ENCODE data around the gene ALG14. TPM values are rescaled to one million over a fixed set of nuclear protein-coding genes. Genes with fewer than 3 reads are reported as not detected.

The ALG14 gene
- total RNA-seq, 1 experiment from 2014 or later = 5.7 TPM

DNA sequence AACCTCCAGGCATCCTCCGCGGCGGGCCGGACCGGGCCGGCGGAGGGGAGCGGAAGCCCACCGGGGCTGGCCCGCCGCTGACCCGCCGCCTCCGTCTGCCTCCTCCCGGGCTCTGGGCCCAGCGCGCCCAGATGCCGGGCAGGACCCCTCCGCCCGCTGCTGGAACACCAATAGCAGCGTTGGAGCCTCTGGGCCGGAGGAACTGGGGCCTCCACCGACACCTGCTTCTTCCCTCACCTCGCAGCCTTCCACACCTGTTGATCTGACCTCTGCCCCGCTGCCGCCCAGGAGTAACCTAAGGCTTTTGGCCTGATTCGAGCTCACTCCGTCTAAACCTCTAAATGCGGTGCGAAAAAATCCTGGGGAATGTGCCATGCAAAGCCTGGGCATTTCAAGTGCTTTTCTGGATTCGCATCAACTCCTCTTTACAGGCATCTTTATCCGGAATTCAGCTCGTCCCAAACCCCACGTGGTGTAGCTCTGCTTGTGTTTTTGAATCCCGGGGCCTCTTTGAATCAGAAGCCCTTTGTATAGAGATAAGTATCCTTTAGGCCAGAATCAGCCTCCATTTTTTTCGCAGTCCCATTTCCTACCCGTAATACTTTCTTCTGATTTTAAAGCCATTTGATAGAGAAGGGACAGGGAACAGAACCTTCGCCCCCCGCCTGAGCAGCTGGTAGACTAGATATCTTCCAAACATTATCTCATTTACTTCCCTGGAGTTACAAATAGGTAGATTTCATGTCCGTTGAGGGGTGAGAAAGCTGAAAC lies 145.2 kb downstream of the ALG14 start:
- Histone ChIP-seq H3K9me3 (ENCODE audit: control insufficient read depth in 1 of 2, insufficient read depth in 1 of 2, low read depth in 1 of 2, low read length in 2 of 2) (no peaks in the 10 kb centered on the region), H3K27me3 (ENCODE audit: insufficient read depth, low read length) (no peaks in the 10 kb centered on the region), H3K4me3 (replicated peaks in 1 of 2; ENCODE audit: low read depth in 1 of 2, low read length in 2 of 2) (peak overlapping the region; percentile 34 to 86), H3K4me2 (ENCODE audit: low read length) (peak overlapping the region; percentile 95), H2AFZ (ENCODE audit: low read depth, low read length, poor library complexity, severe bottlenecking) (peak overlapping the region; percentile 56), H3K4me1 (ENCODE audit: control insufficient read depth in 1 of 2, insufficient read depth in 2 of 2, low read length in 2 of 2) (peaks cover 11 to 34% of the 10 kb centered on the region in 2 experiments; a peak in 3 of 4 replicates), H3K9me2 (ENCODE audit: insufficient read depth) (no peaks in the 10 kb centered on the region), H3K27ac (ENCODE audit: low read depth, low read length) (peak overlapping the region; percentile 62; the same call in 1 of the 2 replicates), H4K20me1 (ENCODE audit: insufficient read depth) (peaks cover 5% of the 10 kb centered on the region; the same call in 1 of the 2 replicates), H3K79me2 (ENCODE audit: insufficient read depth, low read length) (peaks cover 41% of the 10 kb centered on the region), H3K9ac (ENCODE audit: low read length) (peak overlapping the region; percentile 85), H3K36me3 (ENCODE audit: control insufficient read depth in 1 of 2, insufficient read depth in 2 of 2, low read length in 2 of 2) (0 out of 4 replicates have a peak, but pooled peaks cover 0 to 5% of the 10 kb centered on the region in 2 experiments)
- ChIA-PET POLR2A (interaction anchor here (0.9 to 1.0 kb wide), 2 partner anchors 65 to 114 kb away, joined by 3 to 4 read pairs; no protein-coding TSS in a partner anchor), CTCF (interaction anchor here (0.6 to 2.5 kb wide), 3 partner anchors 16 to 116 kb away, joined by 3 to 11 read pairs (median 3); no protein-coding TSS in a partner anchor), RAD21 (ENCODE audit: low non-redundant PET in 1 of 2, low total read pairs in 2 of 2, uncharacterized antibody in 2 of 2, unreplicated experiment in 2 of 2) (interaction anchor here in 1 of 2 experiments (0.6 to 0.7 kb wide), 3 partner anchors 73 to 145 kb away, joined by 3 to 4 read pairs (median 4); partner anchors contain the start of gene ALG14)
- no peak for TF ChIP-seq EZH2phosphoT487 (IDR thresholded peaks at IDR 0.05; ENCODE audit: borderline replicate concordance)
- no peak for TF ChIP-seq CEBPB (IDR thresholded peaks at IDR 0.05; ENCODE audit: low read depth)
- no peak for TF ChIP-seq SP1 (IDR thresholded peaks at IDR 0.05; ENCODE audit: low read depth)
- no peak for TF ChIP-seq ELF1 (IDR thresholded peaks at IDR 0.05; ENCODE audit: borderline replicate concordance, low read depth)
- no peak for TF ChIP-seq ZNF274 (IDR thresholded peaks at IDR 0.05; ENCODE audit: low read depth, low read length)
- TF ChIP-seq, protein P1, sequence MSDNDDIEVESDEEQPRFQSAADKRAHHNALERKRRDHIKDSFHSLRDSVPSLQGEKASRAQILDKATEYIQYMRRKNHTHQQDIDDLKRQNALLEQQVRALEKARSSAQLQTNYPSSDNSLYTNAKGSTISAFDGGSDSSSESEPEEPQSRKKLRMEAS (IDR thresholded peaks at IDR 0.05) = no peak
- TF ChIP-seq POLR2A (IDR thresholded peaks at IDR 0.05; ENCODE audit: borderline replicate concordance, extremely low read depth, insufficient read depth, insufficient read length) = no peak
- no peak for TF ChIP-seq JUND (IDR thresholded peaks at IDR 0.05)
- no peak for TF ChIP-seq RAD21 (IDR thresholded peaks at IDR 0.05; ENCODE audit: low read depth)
- no peak for TF ChIP-seq SIN3A (IDR thresholded peaks at IDR 0.05; ENCODE audit: low read depth)
- TF ChIP-seq SRF (IDR thresholded peaks at IDR 0.05; ENCODE audit: low read depth) = no peak
- TF ChIP-seq, protein P2, sequence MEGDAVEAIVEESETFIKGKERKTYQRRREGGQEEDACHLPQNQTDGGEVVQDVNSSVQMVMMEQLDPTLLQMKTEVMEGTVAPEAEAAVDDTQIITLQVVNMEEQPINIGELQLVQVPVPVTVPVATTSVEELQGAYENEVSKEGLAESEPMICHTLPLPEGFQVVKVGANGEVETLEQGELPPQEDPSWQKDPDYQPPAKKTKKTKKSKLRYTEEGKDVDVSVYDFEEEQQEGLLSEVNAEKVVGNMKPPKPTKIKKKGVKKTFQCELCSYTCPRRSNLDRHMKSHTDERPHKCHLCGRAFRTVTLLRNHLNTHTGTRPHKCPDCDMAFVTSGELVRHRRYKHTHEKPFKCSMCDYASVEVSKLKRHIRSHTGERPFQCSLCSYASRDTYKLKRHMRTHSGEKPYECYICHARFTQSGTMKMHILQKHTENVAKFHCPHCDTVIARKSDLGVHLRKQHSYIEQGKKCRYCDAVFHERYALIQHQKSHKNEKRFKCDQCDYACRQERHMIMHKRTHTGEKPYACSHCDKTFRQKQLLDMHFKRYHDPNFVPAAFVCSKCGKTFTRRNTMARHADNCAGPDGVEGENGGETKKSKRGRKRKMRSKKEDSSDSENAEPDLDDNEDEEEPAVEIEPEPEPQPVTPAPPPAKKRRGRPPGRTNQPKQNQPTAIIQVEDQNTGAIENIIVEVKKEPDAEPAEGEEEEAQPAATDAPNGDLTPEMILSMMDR (IDR thresholded peaks at IDR 0.05 in 2 of 3, conservative IDR thresholded peaks at IDR 0.05 in 1 of 3; ENCODE audit: borderline replicate concordance in 1 of 3, insufficient read depth in 1 of 3, low read depth in 2 of 3, low read length in 2 of 3) = no peak
- TF ChIP-seq YY1 (IDR thresholded peaks at IDR 0.05; ENCODE audit: extremely low read depth, insufficient replicate concordance, low read depth, low read length) = no peak
- no peak for TF ChIP-seq CBX3 (IDR thresholded peaks at IDR 0.05; ENCODE audit: low read depth)
- DNase-seq (ENCODE audit: low read depth, low spot score) (no peak), ATAC-seq (peak; percentile 34)
- BruUV-seq (replicated peaks) = TSS peak; percentile 65
- intact Hi-C loops (cut with micrococcal nuclease) = loop anchor here (2.0 kb wide), 2 partner anchors 73 to 113 kb away; no protein-coding TSS in a partner anchor

All from HCT116 (cell line).